K562 (cell line): ENCODE measurements around the gene SCAMP2. TPM values are rescaled to one million over a fixed set of nuclear protein-coding genes. Genes with fewer than 3 reads are reported as not detected.

Experiments used
- ATAC-seq: fragments of 200-7000 bp; cut with Tn5 transposase; 3 replicates; pipeline ENCODE4 v1.9.1; 2020; ENCODE audit warnings: moderate library complexity
- BruUV-seq: library from RNA; stranded (reverse); fragments of 400-500 nt; replicated peaks from 2 replicates; lab custom pipeline; 2021; lab: Mats Ljungman, UMichigan
- CTCF ChIA-PET: fragments of 300-600 bp; formaldehyde crosslinking; extraction: SDS; loops from one replicate; lab custom pipeline; 2021; ENCODE audit warnings: low intra/inter-chr PET ratio; lab: Yijun Ruan, JAX
- POLR2A ChIA-PET: fragments of 300-600, 350-650 bp; sonication (Branson Sonifier 250); formaldehyde crosslinking; extraction: SDS; loops from one replicate; lab custom pipeline; 2021; ENCODE audit warnings: antibody characterized with exemption, inconsistent platforms; lab: Yijun Ruan, JAX
- DNase-seq, 4 experiments: peaks; one replicate each; pipeline versions ENCODE4 v3.0.0 to v3.0.0-alpha.2; 2011 to 2018; ENCODE audit warnings: low spot score in 3 of 4, mixed read lengths in 3 of 4; ENCODE audit errors: extremely low read depth in 1 of 4
- FAIRE-seq: peaks from 2 replicates; lab custom pipeline; 2011; peaks lifted over from hg19 to GRCh38; lab: Jason Lieb, UNC
- H2AFZ ChIP-seq: 2 replicates; pipeline ENCODE4 v1.6.0; 2011; ENCODE audit warnings: low read depth, low read length, control low read depth, inconsistent platforms
- H3K27ac ChIP-seq: fragments of 200-600 bp; 3 replicates; pipeline ENCODE4 v1.8.0; 2011; ENCODE audit warnings: low read depth, mild to moderate bottlenecking, control low read depth, inconsistent platforms, low read length, moderate library complexity, mixed read lengths; ENCODE audit errors: extremely low read depth
- H3K27me3 ChIP-seq, 2 experiments: fragments of 300-600 bp in 1 of 2; 2 replicates in 1 of 2; 3 replicates in 1 of 2; pipeline versions ENCODE4 v1.6.0 to v1.8.0; 2011; ENCODE audit warnings: inconsistent platforms in 2 of 2, low read length in 2 of 2, mild to moderate bottlenecking in 1 of 2, mixed read lengths in 1 of 2, moderate library complexity in 1 of 2; ENCODE audit not compliant: control insufficient read depth in 2 of 2, insufficient read depth in 2 of 2
- H3K36me3 ChIP-seq: fragments of 300-600 bp; 3 replicates; pipeline ENCODE4 v1.8.0; 2011; ENCODE audit warnings: mild to moderate bottlenecking, low read length, inconsistent platforms; ENCODE audit not compliant: control insufficient read depth, insufficient read depth
- H3K4me1 ChIP-seq, 2 experiments: fragments of 200-600 bp in 1 of 2; replicated peaks in 1 of 2; 2 replicates in 1 of 2; 3 replicates in 1 of 2; pipeline versions ENCODE4 v1.5.1 to v1.8.0; 2011; ENCODE audit warnings: inconsistent platforms in 2 of 2, low read length in 2 of 2, mild to moderate bottlenecking in 1 of 2, mixed read lengths in 1 of 2, moderate library complexity in 1 of 2; ENCODE audit not compliant: control insufficient read depth in 2 of 2, insufficient read depth in 2 of 2
- H3K4me2 ChIP-seq: 2 replicates; pipeline ENCODE4 v1.6.1; 2011; ENCODE audit warnings: low read length, control low read depth, inconsistent platforms, mixed read lengths; ENCODE audit not compliant: insufficient read depth
- H3K4me3 ChIP-seq: fragments of 200-600 bp; sonication (generic), shearing (Covaris generic); 2 replicates; pipeline ENCODE4 v1.5.1; 2016; ENCODE audit warnings: control low read depth, inconsistent platforms
- H3K79me2 ChIP-seq: fragments of 200-600 bp; 3 replicates; pipeline ENCODE4 v1.8.0; 2011; ENCODE audit warnings: low read length, inconsistent platforms; ENCODE audit not compliant: control insufficient read depth, insufficient read depth
- H3K9ac ChIP-seq, 2 experiments: 2 replicates each; pipeline versions ENCODE4 v1.6.0 to v1.6.1; 2011; ENCODE audit warnings: low read depth in 2 of 2, low read length in 2 of 2, control low read depth in 1 of 2, inconsistent platforms in 1 of 2, mild to moderate bottlenecking in 1 of 2, mixed read lengths in 1 of 2; ENCODE audit not compliant: insufficient read depth in 1 of 2
- H3K9me1 ChIP-seq: one replicate; pipeline ENCODE4 v1.6.0; 2011; ENCODE audit warnings: inconsistent platforms, mild to moderate bottlenecking, low read length, moderate library complexity; ENCODE audit not compliant: control insufficient read depth, insufficient read depth
- H3K9me3 ChIP-seq: replicated peaks from 2 replicates; pipeline ENCODE4 v1.5.1; 2011; ENCODE audit warnings: low read depth, low read length, inconsistent platforms; ENCODE audit not compliant: control insufficient read depth, insufficient read depth
- H4K20me1 ChIP-seq: replicated peaks from 2 replicates; pipeline ENCODE4 v1.6.1; 2011; ENCODE audit warnings: low read length, inconsistent platforms, mixed read lengths; ENCODE audit not compliant: control insufficient read depth, insufficient read depth
- BCOR ChIP-seq: fragments of 450-650 bp; IDR thresholded peaks from 2 replicates; pipeline ENCODE4 v1.6.1; 2016
- BMI1 ChIP-seq: fragments of 150-350 bp; IDR thresholded peaks from 2 replicates; pipeline ENCODE4 v1.6.1; 2014; ENCODE audit warnings: low read length
- CREB3 ChIP-seq: fragments of 450-650 bp; conservative IDR thresholded peaks from 2 replicates; pipeline ENCODE4 v1.6.1; 2016; ENCODE audit warnings: missing genetic modification characterization, low read depth, mild to moderate bottlenecking, missing compliant biosample characterization, moderate library complexity
- DLX4 ChIP-seq: fragments of 250-450 bp; sonication (Bioruptor Pico); IDR thresholded peaks from 2 replicates; pipeline ENCODE4 v1.6.1; 2021; ENCODE audit warnings: mild to moderate bottlenecking
- GATA2 ChIP-seq: sonication (generic); formaldehyde crosslinking; IDR thresholded peaks from 2 replicates; pipeline ENCODE4 v1.4.0; 2020; ENCODE audit warnings: mild to moderate bottlenecking, missing genetic modification reagents
- RBM34 ChIP-seq: fragments of 200-400 bp; formaldehyde crosslinking; IDR thresholded peaks from 2 replicates; pipeline ENCODE4 v1.6.1; 2018; ENCODE audit warnings: low read length, borderline replicate concordance; ENCODE audit not compliant: insufficient read depth
- SAFB2 ChIP-seq: fragments of 200-400 bp; formaldehyde crosslinking; IDR thresholded peaks from 2 replicates; pipeline ENCODE4 v1.6.1; 2018; ENCODE audit warnings: borderline replicate concordance, low read length, low read depth, moderate library complexity; ENCODE audit not compliant: severe bottlenecking
- TBL1XR1 ChIP-seq, 2 experiments: IDR thresholded peaks; 2 replicates each; pipeline ENCODE4 v1.6.1; 2012; ENCODE audit warnings: improper control_type of control experiment in 2 of 2, low read length in 2 of 2, mild to moderate bottlenecking in 1 of 2
- WGBS: fragments of 100-300 bp; shearing (Covaris generic); methylation state at CpG from one replicate; pipeline ENCODE4 v1.1.6; 2016; ENCODE audit warnings: low coverage, mixed read lengths; ENCODE audit not compliant: insufficient coverage; ENCODE audit errors: missing lambda C conversion rate; 5-methylcytosine and 5-hydroxymethylcytosine counted together
- in situ Hi-C: fragments of 300-500 bp; cut with MboI; formaldehyde crosslinking; loops from 4 replicates; pipeline ENCODE4 v1.15.0; 2018; ENCODE audit warnings: inconsistent platforms, mixed read lengths
- intact Hi-C: fragments of 100-400 bp; cut with micrococcal nuclease; formaldehyde crosslinking; loops from 2 replicates; pipeline ENCODE4 v1.14.2; 2022
- polyA plus RNA-seq, 8 experiments: library from polyadenylated mRNA; depleted of rRNA in 4 of 8; stranded (reverse) in 5 of 8; unstranded in 3 of 8; fragments of >200 nt; fragmentation: Nextera tagmentation in 2 of 8; fragmentation: Illumina TruSeq in 1 of 8; extraction: Ambion mirVana in 2 of 8; extraction: Trizol in 1 of 8; gene quantifications; 2 replicates each; pipeline versions ENCODE4 v1.2.1 to v1.2.3, GENCODE V29; 2011 to 2014; ENCODE audit warnings: inconsistent platforms in 1 of 8, missing spikeins in 1 of 8
- total RNA-seq, 7 experiments: library from RNA; depleted of rRNA in 6 of 7; stranded (reverse); fragments of >200 nt in 6 of 7; fragmentation: Illumina TruSeq in 2 of 7; extraction: Trizol in 2 of 7; gene quantifications; 2 replicates each; pipeline versions ENCODE4 v1.2.1 to v1.2.3, GENCODE V29; 2011 to 2021; ENCODE audit warnings: low replicate concordance in 1 of 7
- TF ChIP-seq, protein P1 (sequence below): fragments of 250-450 bp; sonication (Bioruptor Pico); IDR thresholded peaks from 2 replicates; pipeline ENCODE4 v1.8.0; 2021; ENCODE audit warnings: mild to moderate bottlenecking, moderate library complexity
- TF ChIP-seq, protein P2 (sequence below): fragments of 450-650 bp; formaldehyde crosslinking; IDR thresholded peaks from 2 replicates; pipeline ENCODE4 v1.4.0; 2022; ENCODE audit warnings: missing genetic modification characterization

Gene SCAMP2
- total and polyA plus RNA-seq, 9 of the 15 experiments (the other 6 are each of a cell fraction or from before 2014, with no cell fraction given) = 5.9 to 61.1 (median 20.1) TPM

GRCh38 chr15:74826921-74827320 lies 46.2 kb downstream of the SCAMP2 start:
- H3K4me1 ChIP-seq = peaks cover 0 to 13% of the 10 kb centered on the region in 2 experiments; a peak in 2 of 5 replicates
- TF ChIP-seq TBL1XR1 (IDR thresholded peaks at IDR 0.05; ENCODE audit: low read length in 2 of 2) (no peak), RBM34 (no peak), GATA2 (CRISPR knock-in tag) (no peak), SAFB2 (no peak), BCOR (no peak), BMI1 (no peak), DLX4 (no peak), CREB3 (no peak)
- TF ChIP-seq, protein P1, sequence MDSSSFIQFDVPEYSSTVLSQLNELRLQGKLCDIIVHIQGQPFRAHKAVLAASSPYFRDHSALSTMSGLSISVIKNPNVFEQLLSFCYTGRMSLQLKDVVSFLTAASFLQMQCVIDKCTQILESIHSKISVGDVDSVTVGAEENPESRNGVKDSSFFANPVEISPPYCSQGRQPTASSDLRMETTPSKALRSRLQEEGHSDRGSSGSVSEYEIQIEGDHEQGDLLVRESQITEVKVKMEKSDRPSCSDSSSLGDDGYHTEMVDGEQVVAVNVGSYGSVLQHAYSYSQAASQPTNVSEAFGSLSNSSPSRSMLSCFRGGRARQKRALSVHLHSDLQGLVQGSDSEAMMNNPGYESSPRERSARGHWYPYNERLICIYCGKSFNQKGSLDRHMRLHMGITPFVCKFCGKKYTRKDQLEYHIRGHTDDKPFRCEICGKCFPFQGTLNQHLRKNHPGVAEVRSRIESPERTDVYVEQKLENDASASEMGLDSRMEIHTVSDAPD (CRISPR knock-in tag) = no peak
- TF ChIP-seq, protein P2, sequence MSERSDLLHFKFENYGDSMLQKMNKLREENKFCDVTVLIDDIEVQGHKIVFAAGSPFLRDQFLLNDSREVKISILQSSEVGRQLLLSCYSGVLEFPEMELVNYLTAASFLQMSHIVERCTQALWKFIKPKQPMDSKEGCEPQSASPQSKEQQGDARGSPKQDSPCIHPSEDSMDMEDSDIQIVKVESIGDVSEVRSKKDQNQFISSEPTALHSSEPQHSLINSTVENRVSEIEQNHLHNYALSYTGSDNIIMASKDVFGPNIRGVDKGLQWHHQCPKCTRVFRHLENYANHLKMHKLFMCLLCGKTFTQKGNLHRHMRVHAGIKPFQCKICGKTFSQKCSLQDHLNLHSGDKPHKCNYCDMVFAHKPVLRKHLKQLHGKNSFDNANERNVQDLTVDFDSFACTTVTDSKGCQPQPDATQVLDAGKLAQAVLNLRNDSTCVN (CRISPR knock-in tag) = no peak
- no TSS peak for BruUV-seq
- H3K36me3 ChIP-seq = no peaks in the 10 kb centered on the region
- intact Hi-C loops = no loop called here
- WGBS = 3% methylated on average over 19 of the region's 21 CpGs
- H3K79me2 ChIP-seq = no peaks in the 10 kb centered on the region
- DNase-seq = no peak
- in situ Hi-C loops = no loop called here
- CTCF ChIA-PET = no interaction called here
- no peaks in the 10 kb centered on the region for H3K9me3 ChIP-seq
- no peak for FAIRE-seq
- peaks cover 13% of the 10 kb centered on the region; the same call in 1 of the 2 replicates for H4K20me1 ChIP-seq
- H3K27me3 ChIP-seq = peaks cover 21 to 60% of the 10 kb centered on the region in 2 experiments
- POLR2A ChIA-PET = interaction anchor here (0.7 to 1.1 kb wide), 2 partner anchors 16 to 128 kb away, joined by 3 to 4 read pairs; partner anchors contain the start of gene ULK3
- no peak overlapping the region for H3K27ac ChIP-seq
- no peak overlapping the region for H3K9ac ChIP-seq
- no peak overlapping the region for H3K4me2 ChIP-seq
- H3K9me1 ChIP-seq = no peaks in the 10 kb centered on the region
- no peak for ATAC-seq
- H2AFZ ChIP-seq = no peak overlapping the region
- H3K4me3 ChIP-seq = no peak overlapping the region
